Measurements from ENCODE around the gene L2HGDH.

Gene L2HGDH

GRCh38 chr14:50355692-50356091, 43.7 kb upstream of the L2HGDH start:
- Histone ChIP-seq H4K20me1 (ENCODE audit: insufficient read depth, low read length) (no peaks in the 10 kb centered on the region), H3K79me2 (ENCODE audit: low read length) (no peaks in the 10 kb centered on the region)

DNA sequence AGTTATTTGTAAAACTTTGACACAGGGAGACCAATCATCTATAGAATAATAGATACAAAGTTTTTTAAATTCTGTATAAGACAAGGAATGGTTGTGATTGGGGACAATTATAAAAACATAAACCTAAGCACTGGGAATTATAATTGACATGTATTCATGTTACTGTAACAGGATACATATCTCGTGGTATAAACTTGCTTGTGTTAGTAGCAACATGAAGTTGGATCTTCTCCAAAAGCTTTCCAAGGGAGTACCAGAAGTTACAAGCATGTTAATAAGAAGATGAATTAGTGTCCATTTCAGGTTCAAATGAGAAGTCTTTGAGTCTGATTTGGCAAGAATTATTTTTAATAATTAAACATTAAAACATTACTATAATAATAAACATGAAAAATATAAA, 42.5 kb upstream of the L2HGDH start:
- no peaks in the 10 kb centered on the region for H3K36me3 ChIP-seq (replicated peaks; ENCODE audit: insufficient read depth, low read length)
- H3K4me3 ChIP-seq (ENCODE audit: low read length) = no peak overlapping the region
- H3K4me2 ChIP-seq (ENCODE audit: low read depth, low read length) = no peak overlapping the region
- H3F3A ChIP-seq (ENCODE audit: insufficient read depth, low read length) = no peaks in the 10 kb centered on the region
- no peaks in the 10 kb centered on the region for H3K27me3 ChIP-seq (replicated peaks; ENCODE audit: insufficient read depth, low read length)
- TF ChIP-seq EZH2 (optimal IDR thresholded peaks at IDR 0.05; ENCODE audit: low read depth, low read length) = no peak
- no peak for TF ChIP-seq EZH2phosphoT487 (IDR thresholded peaks at IDR 0.05; ENCODE audit: low read length)
- no peak for TF ChIP-seq CTCF (IDR thresholded peaks at IDR 0.05; ENCODE audit: low read length)
- H3K27ac ChIP-seq (ENCODE audit: low read length) = no peak overlapping the region
- no peaks in the 10 kb centered on the region for H4K20me1 ChIP-seq (ENCODE audit: insufficient read depth, low read length)
- H3K9me2 ChIP-seq (replicated peaks; ENCODE audit: insufficient read depth, low read length) = no peaks in the 10 kb centered on the region
- no peaks in the 10 kb centered on the region for H3K9me3 ChIP-seq (replicated peaks; ENCODE audit: insufficient read depth, low read length)
- H3K79me2 ChIP-seq (ENCODE audit: low read length) = no peaks in the 10 kb centered on the region
- DNase-seq = no peak
- no peaks in the 10 kb centered on the region for H3K4me1 ChIP-seq (ENCODE audit: low read length)
- H2AFZ ChIP-seq (ENCODE audit: low read length) = no peak overlapping the region
- no peak overlapping the region for H3K9ac ChIP-seq (ENCODE audit: low read length)

More at GRCh38 chr14:50355692-50356091, 43.7 kb upstream of the L2HGDH start:
- no peak for DNase-seq
- no peaks in the 10 kb centered on the region for H3K9me3 ChIP-seq (replicated peaks; ENCODE audit: insufficient read depth, low read length)
- H3K27ac ChIP-seq (ENCODE audit: low read length) = no peak overlapping the region
- H3K4me1 ChIP-seq (ENCODE audit: low read length) = no peaks in the 10 kb centered on the region
- no peaks in the 10 kb centered on the region for H3K36me3 ChIP-seq (replicated peaks; ENCODE audit: insufficient read depth, low read length)
- H3K27me3 ChIP-seq (replicated peaks; ENCODE audit: insufficient read depth, low read length) = no peaks in the 10 kb centered on the region
- H2AFZ ChIP-seq (ENCODE audit: low read length) = no peak overlapping the region
- TF ChIP-seq EZH2 (optimal IDR thresholded peaks at IDR 0.05; ENCODE audit: low read depth, low read length) (no peak), EZH2phosphoT487 (IDR thresholded peaks at IDR 0.05; ENCODE audit: low read length) (no peak), CTCF (IDR thresholded peaks at IDR 0.05; ENCODE audit: low read length) (no peak)
- H3K9me2 ChIP-seq (replicated peaks; ENCODE audit: insufficient read depth, low read length) = no peaks in the 10 kb centered on the region
- H3K4me3 ChIP-seq (ENCODE audit: low read length) = no peak overlapping the region
- no peak overlapping the region for H3K9ac ChIP-seq (ENCODE audit: low read length)
- no peak overlapping the region for H3K4me2 ChIP-seq (ENCODE audit: low read depth, low read length)
- H3F3A ChIP-seq (ENCODE audit: insufficient read depth, low read length) = no peaks in the 10 kb centered on the region

- H3K9me2 ChIP-seq (replicated peaks; ENCODE audit: insufficient read depth, low read length) = no peaks in the 10 kb centered on the region
- H3K79me2 ChIP-seq (ENCODE audit: low read length) = no peaks in the 10 kb centered on the region
- H3K27ac ChIP-seq (ENCODE audit: low read length) = no peak overlapping the region
- DNase-seq = no peak
- no peak overlapping the region for H3K4me3 ChIP-seq (ENCODE audit: low read length)
- no peaks in the 10 kb centered on the region for H3K9me3 ChIP-seq (replicated peaks; ENCODE audit: insufficient read depth, low read length)
- no peaks in the 10 kb centered on the region for H4K20me1 ChIP-seq (ENCODE audit: insufficient read depth, low read length)
- no peak for TF ChIP-seq CTCF (IDR thresholded peaks at IDR 0.05; ENCODE audit: low read length)
- TF ChIP-seq EZH2 (optimal IDR thresholded peaks at IDR 0.05; ENCODE audit: low read depth, low read length) = no peak
- no peak for TF ChIP-seq EZH2phosphoT487 (IDR thresholded peaks at IDR 0.05; ENCODE audit: low read length)
- no peaks in the 10 kb centered on the region for H3K36me3 ChIP-seq (replicated peaks; ENCODE audit: insufficient read depth, low read length)
- H3K4me2 ChIP-seq (ENCODE audit: low read depth, low read length) = no peak overlapping the region
- no peaks in the 10 kb centered on the region for H3F3A ChIP-seq (ENCODE audit: insufficient read depth, low read length)
- H3K4me1 ChIP-seq (ENCODE audit: low read length) = no peaks in the 10 kb centered on the region
- H3K27me3 ChIP-seq (replicated peaks; ENCODE audit: insufficient read depth, low read length) = no peaks in the 10 kb centered on the region
- H3K9ac ChIP-seq (ENCODE audit: low read length) = no peak overlapping the region
- H2AFZ ChIP-seq (ENCODE audit: low read length) = no peak overlapping the region
These were observed 41.1 kb upstream of the L2HGDH start for GRCh38 chr14:50353126-50353525.

Measured in MM.1S (cell line).